Renal cortex interstitium (tissue), 11 donors: ENCODE data around the gene ACAT2. TPM values are rescaled to one million over a fixed set of nuclear protein-coding genes. Genes with fewer than 3 reads are reported as not detected.
"Not testable (repeated sequence)": the region's sequence is repeated elsewhere in the genome, so short reads cannot be mapped to it uniquely, and the experiment has no call there.

Experiments
- DNase-seq, 11 donors: peaks; one replicate each; pipeline ENCODE4 v3.0.0-alpha.2; 2013; ENCODE audit warnings: low read depth in 9 of 11, low spot score in 4 of 11; ENCODE audit errors: extremely low read depth in 1 of 11
- polyA plus RNA-seq, 3 donors: library from polyadenylated mRNA; unstranded; fragments of 120-200 nt; gene quantifications; one replicate each; pipeline ENCODE4 v1.2.1, GENCODE V29; 2013; ENCODE audit not compliant: insufficient read length in 3 of 3

The ACAT2 gene
- polyA plus RNA-seq, 3 donors = 43.6 to 58.3 (median 51.0) TPM

DNA sequence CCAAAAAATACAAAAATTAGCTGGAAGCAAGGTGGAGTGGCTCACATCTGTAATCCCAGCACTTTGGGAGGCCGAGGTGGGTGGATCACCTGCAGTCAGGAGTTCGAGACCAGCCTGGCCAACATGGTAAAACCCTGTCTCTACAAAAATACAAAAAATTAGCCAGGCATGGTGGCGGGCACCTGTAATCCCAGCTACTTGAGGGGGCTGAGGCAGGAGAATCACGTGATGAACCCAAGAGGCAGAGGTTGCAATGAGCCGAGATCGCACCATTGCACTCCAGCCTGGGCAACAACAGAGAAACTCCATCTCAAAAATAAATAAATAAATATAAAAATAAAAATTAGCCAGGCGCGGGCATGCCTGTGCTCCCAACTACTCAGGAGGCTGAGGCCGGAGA, 62.8 kb downstream of the ACAT2 start:
- DNase-seq = not testable (repeated sequence)

DNA sequence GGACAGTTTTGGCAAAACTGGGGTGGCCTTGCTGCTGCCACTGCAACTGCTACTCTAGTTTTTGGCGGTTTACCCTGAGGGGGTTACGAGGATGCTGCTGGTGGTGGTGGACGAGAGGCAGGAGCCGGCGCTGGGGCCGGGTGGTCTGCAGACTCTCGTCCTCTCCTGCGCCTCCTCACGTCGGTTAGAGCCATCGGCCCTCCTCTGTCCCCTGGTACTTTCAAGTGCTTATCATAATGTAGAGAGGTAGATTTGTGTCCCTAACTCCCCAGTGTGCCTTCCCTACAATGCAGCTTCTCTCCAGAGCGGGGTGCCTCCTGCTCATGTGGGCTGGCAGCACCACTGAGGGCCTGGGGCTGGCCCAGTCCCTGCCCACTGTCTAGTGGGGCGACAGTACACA, 64.2 kb downstream of the ACAT2 start:
- no peak for DNase-seq

DNA sequence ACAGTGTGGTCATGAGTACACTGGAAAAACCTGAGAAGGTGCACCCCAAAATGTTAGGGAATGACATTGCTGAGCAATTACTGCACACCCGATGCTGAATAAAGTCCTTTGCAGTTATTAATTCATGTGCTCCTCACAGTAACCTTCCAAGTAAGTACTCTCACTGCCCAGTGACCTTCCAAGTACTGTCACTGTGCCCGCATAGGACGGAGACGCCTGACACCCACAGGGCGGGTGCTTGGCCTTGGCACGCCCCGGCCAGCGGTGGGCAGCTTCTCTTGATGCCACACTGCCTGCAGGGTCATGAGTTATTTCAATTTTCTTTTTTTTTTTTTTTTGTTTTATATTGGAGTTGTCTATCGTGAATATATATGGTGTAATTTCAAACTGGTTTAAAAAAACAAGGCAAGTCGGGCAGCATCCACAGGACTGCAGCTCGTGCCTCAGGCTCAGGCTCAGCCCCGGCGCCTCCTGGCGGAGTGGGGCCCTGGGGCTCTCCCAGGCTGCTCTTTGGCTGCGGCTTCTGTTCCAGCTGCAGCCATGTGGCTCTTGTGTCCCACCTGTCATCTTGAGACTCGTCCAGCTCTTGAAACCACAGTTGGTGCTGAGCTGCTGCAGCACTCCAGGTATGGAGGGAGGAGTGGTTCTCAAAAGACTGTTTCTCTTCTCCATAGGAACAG, 65.3 kb downstream of the ACAT2 start:
- DNase-seq = no peak

DNA sequence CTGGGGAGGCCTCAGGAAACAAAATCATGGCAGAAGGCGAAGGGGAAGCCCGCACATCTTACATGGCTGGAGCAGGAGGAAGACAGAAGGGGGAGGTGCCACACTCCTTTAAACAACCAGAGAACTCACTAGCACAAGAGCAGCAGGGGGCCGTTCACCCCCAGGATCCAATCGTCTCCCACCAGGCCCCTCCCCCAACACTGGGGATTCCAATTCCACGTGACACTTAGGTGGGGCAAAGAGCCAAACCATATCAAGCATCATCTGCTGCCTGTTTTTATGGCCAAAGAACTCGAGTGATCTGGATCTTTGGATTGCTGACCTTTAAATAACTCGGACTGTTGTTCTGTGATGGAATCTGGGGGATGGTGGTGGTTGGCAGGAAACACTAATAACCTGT, 66.2 kb downstream of the ACAT2 start:
- DNase-seq = no peak

Other genes starting within 250 kb of the ACAT2 start
- gene SOD2, start 68.8 kb upstream of the ACAT2 start, polyA plus RNA-seq = 100 to 1,000 TPM; 107 to 124 (median 114) TPM
- gene WTAP, start 34.5 kb upstream of the ACAT2 start, polyA plus RNA-seq = 100 to 1,000 TPM; 123 to 146 (median 125) TPM
- 100 to 1,000 TPM; 260 to 295 (median 266) TPM for gene TCP1, start 27.6 kb downstream of the ACAT2 start, polyA plus RNA-seq
- gene MRPL18, start 28.4 kb downstream of the ACAT2 start, polyA plus RNA-seq = 10 to 100 TPM; 58.9 to 71.8 (median 63.0) TPM
- under 1 TPM; 0.14 to 0.35 (median 0.24) TPM for gene PNLDC1, start 38.2 kb downstream of the ACAT2 start, polyA plus RNA-seq
- under 1 TPM; 0.02 to 0.05 (median 0.03) TPM for gene MAS1, start 128.9 kb downstream of the ACAT2 start, polyA plus RNA-seq
- 10 to 100 TPM; 59.5 to 61.1 (median 60.8) TPM for gene IGF2R, start 207.0 kb downstream of the ACAT2 start, polyA plus RNA-seq